ENCODE measurements around the gene C6orf47. TPM values are rescaled to one million over a fixed set of nuclear protein-coding genes. Genes with fewer than 3 reads are reported as not detected.

The C6orf47 gene
- total RNA-seq, 4 donors from 2014 or later: 22.2 to 34.9 (median 26.8) TPM

DNA sequence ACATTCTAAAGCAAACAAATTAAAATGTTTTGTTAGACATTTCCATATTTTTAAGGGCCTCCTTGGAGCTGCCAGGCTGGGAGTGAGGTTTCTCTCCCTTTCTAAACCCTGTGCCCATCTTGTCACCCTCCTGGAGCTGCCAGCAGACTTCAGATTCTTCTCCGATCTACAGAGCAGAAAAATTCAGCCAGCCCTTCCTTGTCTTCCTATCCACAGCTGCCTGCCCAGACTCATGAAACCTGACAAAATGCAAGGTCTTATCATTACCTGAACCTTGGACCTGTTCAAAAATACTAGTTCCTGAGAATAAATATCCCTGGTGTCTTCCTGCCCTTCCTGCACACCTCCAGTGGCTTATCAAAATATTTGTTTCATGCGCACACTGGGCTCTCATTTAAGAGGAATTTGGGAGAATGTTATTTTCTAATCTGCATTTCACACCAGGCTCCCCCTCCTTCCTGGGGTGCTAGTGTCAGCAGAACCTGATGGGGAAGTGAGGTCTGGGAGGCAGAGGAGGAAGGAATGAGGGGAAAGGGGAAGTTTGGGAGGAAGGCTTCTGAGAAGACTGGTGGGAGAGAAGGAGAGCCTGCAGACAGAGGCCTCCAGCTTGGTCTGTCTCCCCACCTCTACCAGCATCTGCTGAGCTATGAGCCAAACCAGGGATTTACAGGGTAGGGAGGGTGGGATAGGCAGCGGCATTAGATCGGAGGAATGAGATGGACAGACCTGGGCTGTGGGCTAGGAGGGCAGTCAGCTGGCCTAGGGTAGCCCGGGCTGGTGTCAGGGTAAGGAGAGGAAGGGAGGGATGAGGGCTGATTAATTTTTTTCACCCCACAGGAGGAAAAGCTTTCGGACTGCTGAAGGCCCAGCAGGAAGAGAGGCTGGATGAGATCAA lies 45.6 kb downstream of the C6orf47 start, which contains the start of gene AIF1:
Gene AIF1, plus strand, starts transcription at position 551 of the 895 bp plus-strand sequence. Its CDS starts 96 bp downstream, at position 647.
- Histone ChIP-seq H3K9me3 (no peaks in the 10 kb centered on the region), H3K27me3 (no peaks in the 10 kb centered on the region), H3K4me3 (peak within 1 kb of the TSS in 1 of 4 donors; percentile 27), H3K36me3 (no peaks in the 10 kb centered on the region), H3K4me1 (peaks cover 4% of the 10 kb centered on the region in 2 donors), H3K27ac (no peak within 1 kb of the TSS)
- TF ChIP-seq POLR2A (IDR thresholded peaks at IDR 0.05) (no peak), CTCF (IDR thresholded peaks at IDR 0.05 in 4 of 5, conservative IDR thresholded peaks at IDR 0.05 in 1 of 5) (no peak)
- in situ Hi-C loops (cut with MboI; ENCODE audit: low sequenced_read_pairs in 4 of 4) (no loop called here), intact Hi-C loops (cut with DNase I; ENCODE audit: low total_unique reads) (no loop called here)
- ATAC-seq (no peak), DNase-seq (no peak)

DNA sequence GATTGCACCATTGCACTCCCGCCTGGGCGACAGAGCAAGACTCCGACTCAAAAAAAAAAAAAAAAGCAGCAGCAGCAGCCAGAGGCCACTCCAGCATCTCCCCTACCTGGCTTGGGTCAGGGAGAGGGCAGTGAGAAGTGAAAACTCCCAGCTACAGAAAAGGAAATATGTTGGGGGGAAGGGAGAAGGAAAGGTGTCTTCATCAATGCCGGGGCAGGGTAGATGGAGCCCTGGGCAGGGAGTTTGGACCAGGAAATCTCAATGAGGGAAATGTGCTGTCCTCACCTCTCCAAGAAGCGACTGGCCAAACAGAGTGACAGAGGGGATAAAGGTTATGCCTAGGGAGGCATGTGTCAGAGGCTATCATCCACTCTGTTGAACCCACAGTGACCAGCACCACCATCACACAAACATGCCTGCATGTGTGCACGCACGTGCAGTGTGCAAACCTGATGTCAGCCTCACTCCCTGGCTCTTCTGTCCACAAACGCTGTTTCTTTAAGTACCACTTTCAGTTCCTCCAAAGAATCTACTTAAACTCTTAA lies 46.4 kb downstream of the C6orf47 start:
- Histone ChIP-seq H3K27ac (no peak overlapping the region), H3K9me3 (no peaks in the 10 kb centered on the region), H3K4me3 (no peak overlapping the region), H3K27me3 (no peaks in the 10 kb centered on the region), H3K36me3 (no peaks in the 10 kb centered on the region), H3K4me1 (no peaks in the 10 kb centered on the region)
- no peak for ATAC-seq
- TF ChIP-seq POLR2A (IDR thresholded peaks at IDR 0.05): no peak
- DNase-seq: no peak
- in situ Hi-C loops (cut with MboI; ENCODE audit: low sequenced_read_pairs in 4 of 4) (no loop called here), intact Hi-C loops (cut with DNase I; ENCODE audit: low total_unique reads) (no loop called here)

GRCh38 chr6:31610968-31611367 lies 49.6 kb downstream of the C6orf47 start:
- DNase-seq (no peak), ATAC-seq (no peak)
- intact Hi-C loops (cut with DNase I; ENCODE audit: low total_unique reads): no loop called here
- in situ Hi-C loops (cut with MboI; ENCODE audit: low sequenced_read_pairs in 4 of 4): no loop called here
- Histone ChIP-seq H3K9me3 (no peaks in the 10 kb centered on the region), H3K27ac (no peak overlapping the region), H3K4me1 (no peaks in the 10 kb centered on the region), H3K4me3 (no peak overlapping the region), H3K36me3 (no peaks in the 10 kb centered on the region), H3K27me3 (no peaks in the 10 kb centered on the region)
- no peak for TF ChIP-seq POLR2A (IDR thresholded peaks at IDR 0.05)
- TF ChIP-seq CTCF (IDR thresholded peaks at IDR 0.05 in 4 of 5, conservative IDR thresholded peaks at IDR 0.05 in 1 of 5): no peak

- Histone ChIP-seq H3K27me3 (no peaks in the 10 kb centered on the region), H3K27ac (no peak overlapping the region), H3K4me1 (no peaks in the 10 kb centered on the region), H3K4me3 (no peak overlapping the region), H3K36me3 (no peaks in the 10 kb centered on the region), H3K9me3 (no peaks in the 10 kb centered on the region)
- no peak for ATAC-seq
- in situ Hi-C loops (cut with MboI; ENCODE audit: low sequenced_read_pairs in 4 of 4) (loop anchor here in 1 of 4 donors (10.0 kb wide), 1 partner anchor 65 kb away; the partner anchor contains the start of genes ATP6V1G2, DDX39B and NFKBIL1), intact Hi-C loops (cut with DNase I; ENCODE audit: low total_unique reads) (no loop called here)
- no peak for TF ChIP-seq CTCF (IDR thresholded peaks at IDR 0.05 in 4 of 5, conservative IDR thresholded peaks at IDR 0.05 in 1 of 5)
- no peak for TF ChIP-seq POLR2A (IDR thresholded peaks at IDR 0.05)
- DNase-seq: no peak
Observed at GRCh38 chr6:31609519-31610406, 50.8 kb downstream of the C6orf47 start.

Small RNAs within 50 kb of the gene (microRNA-seq; reads per million reads assigned to microRNA genes)
- 1.2 to 1.7 reads per million in 2 donors for gene MIR4646 (ENCODE audit: borderline replicate concordance in 2 of 2)
- gene MIR6832 (ENCODE audit: borderline replicate concordance in 2 of 2): 0 reads per million in 2 donors

Other genes starting within 250 kb of the C6orf47 start
- 1 to 10 TPM in 1 of 4 donors, under 1 TPM in 3; 0.20 to 1.2 (median 0.50) TPM for gene MICB, start 162.6 kb downstream of the C6orf47 start, total RNA-seq
- not detected for gene MCCD1, start 131.8 kb downstream of the C6orf47 start, total RNA-seq
- gene DDX39B, start 118.8 kb downstream of the C6orf47 start, total RNA-seq: 100 to 1,000 TPM; 107 to 198 (median 144) TPM
- 1 to 10 TPM in 2 of 4 donors, under 1 TPM in 2; 0.46 to 1.8 (median 1.1) TPM for gene ATP6V1G2, start 114.2 kb downstream of the C6orf47 start, total RNA-seq
- 10 to 100 TPM; 17.6 to 21.7 (median 20.3) TPM for gene NFKBIL1, start 113.2 kb downstream of the C6orf47 start, total RNA-seq
- not detected for gene LTA, start 88.5 kb downstream of the C6orf47 start, total RNA-seq
- gene TNF, start 85.2 kb downstream of the C6orf47 start, total RNA-seq: under 1 TPM in 2 of 4 donors, not detected in 2; 0.23 to 0.87 TPM
- not detected for gene LTB, start 78.4 kb downstream of the C6orf47 start, total RNA-seq
- 10 to 100 TPM in 1 of 4 donors, 1 to 10 TPM in 2, not detected in 1; 1.6 to 22.3 (median 4.1) TPM for gene LST1, start 74.5 kb downstream of the C6orf47 start, total RNA-seq
- gene NCR3, start 67.8 kb downstream of the C6orf47 start, total RNA-seq: not detected
- 10 to 100 TPM in 1 of 4 donors, 1 to 10 TPM in 3; 4.3 to 11.0 (median 4.8) TPM for gene AIF1, start 45.5 kb downstream of the C6orf47 start, total RNA-seq
- gene PRRC2A, start 40.1 kb downstream of the C6orf47 start, total RNA-seq: 10 to 100 TPM; 38.9 to 67.7 (median 52.0) TPM
- gene BAG6, start 8.1 kb downstream of the C6orf47 start, total RNA-seq: 100 to 1,000 TPM; 305 to 509 (median 459) TPM
- 1 to 10 TPM; 1.8 to 7.9 (median 2.4) TPM for gene APOM, start 4.9 kb downstream of the C6orf47 start, total RNA-seq
- gene GPANK1, start 4.2 kb upstream of the C6orf47 start, total RNA-seq: 10 to 100 TPM; 17.3 to 29.8 (median 24.5) TPM
- gene CSNK2B, start 5.3 kb upstream of the C6orf47 start, total RNA-seq: 100 to 1,000 TPM; 185 to 251 (median 226) TPM
- 1 to 10 TPM in 1 of 4 donors, under 1 TPM in 2, not detected in 1; 0.19 to 2.7 (median 0.60) TPM for gene LY6G5B, start 9.2 kb upstream of the C6orf47 start, total RNA-seq
- gene LY6G5C, start 20.3 kb upstream of the C6orf47 start, total RNA-seq: 1 to 10 TPM in 2 of 4 donors, not detected in 2; 1.3 to 3.2 TPM
- 10 to 100 TPM; 39.2 to 82.9 (median 57.5) TPM for gene ABHD16A, start 42.5 kb upstream of the C6orf47 start, total RNA-seq
- not detected for gene LY6G6F, start 46.1 kb upstream of the C6orf47 start, total RNA-seq
- not detected for gene LY6G6D, start 54.6 kb upstream of the C6orf47 start, total RNA-seq
- gene LY6G6C, start 61.0 kb upstream of the C6orf47 start, total RNA-seq: not detected
- gene MPIG6B, start 62.6 kb upstream of the C6orf47 start, total RNA-seq: not detected
- 10 to 100 TPM; 10.6 to 24.2 (median 15.4) TPM for gene DDAH2, start 68.5 kb upstream of the C6orf47 start, total RNA-seq
- gene CLIC1, start 75.8 kb upstream of the C6orf47 start, total RNA-seq: 10 to 100 TPM; 20.9 to 41.3 (median 26.3) TPM
- 1 to 10 TPM in 3 of 4 donors, under 1 TPM in 1; 0.35 to 7.8 (median 1.6) TPM for gene MSH5, start 79.2 kb upstream of the C6orf47 start, total RNA-seq
- not detected for gene SAPCD1, start 101.9 kb upstream of the C6orf47 start, total RNA-seq
- 1 to 10 TPM; 2.0 to 7.8 (median 4.7) TPM for gene VWA7, start 116.5 kb upstream of the C6orf47 start, total RNA-seq
- gene VARS1, start 135.0 kb upstream of the C6orf47 start, total RNA-seq: 100 to 1,000 TPM in 1 of 4 donors, 10 to 100 TPM in 3; 39.2 to 102 (median 67.4) TPM
- 10 to 100 TPM; 25.1 to 43.7 (median 32.9) TPM for gene LSM2, start 146.2 kb upstream of the C6orf47 start, total RNA-seq
- 1 to 10 TPM; 1.1 to 7.1 (median 3.5) TPM for gene HSPA1L, start 154.5 kb upstream of the C6orf47 start, total RNA-seq
- gene HSPA1A, start 154.8 kb upstream of the C6orf47 start, total RNA-seq: 100 to 1,000 TPM in 2 of 4 donors, 10 to 100 TPM in 2; 85.8 to 205 (median 111) TPM
- gene HSPA1B, start 167.0 kb upstream of the C6orf47 start, total RNA-seq: 100 to 1,000 TPM in 2 of 4 donors, 10 to 100 TPM in 2; 71.5 to 178 (median 112) TPM
- gene NEU1, start 202.0 kb upstream of the C6orf47 start, total RNA-seq: 10 to 100 TPM; 20.8 to 42.7 (median 38.1) TPM
- 1 to 10 TPM in 1 of 4 donors, not detected in 3; 1.6 TPM for gene SLC44A4, start 218.2 kb upstream of the C6orf47 start, total RNA-seq
- gene EHMT2, start 236.9 kb upstream of the C6orf47 start, total RNA-seq: 10 to 100 TPM in 3 of 4 donors, 1 to 10 TPM in 1; 8.4 to 17.5 (median 13.0) TPM
- under 1 TPM in 1 of 4 donors, not detected in 3; 0.26 TPM for gene ZBTB12, start 241.3 kb upstream of the C6orf47 start, total RNA-seq

Data from gastrocnemius medialis (tissue), 4 donors.